NK-92 (cell line): ENCODE measurements around the gene C22orf31.
"Not testable (repeated sequence)": the region's sequence is repeated elsewhere in the genome, so short reads cannot be mapped to it uniquely, and the experiment has no call there.

Experiments used
- DNase-seq: peaks from one replicate; lab custom pipeline; 2025; ENCODE audit not compliant: unreplicated experiment; lab: John Stamatoyannopoulos, UW

Gene C22orf31

DNA sequence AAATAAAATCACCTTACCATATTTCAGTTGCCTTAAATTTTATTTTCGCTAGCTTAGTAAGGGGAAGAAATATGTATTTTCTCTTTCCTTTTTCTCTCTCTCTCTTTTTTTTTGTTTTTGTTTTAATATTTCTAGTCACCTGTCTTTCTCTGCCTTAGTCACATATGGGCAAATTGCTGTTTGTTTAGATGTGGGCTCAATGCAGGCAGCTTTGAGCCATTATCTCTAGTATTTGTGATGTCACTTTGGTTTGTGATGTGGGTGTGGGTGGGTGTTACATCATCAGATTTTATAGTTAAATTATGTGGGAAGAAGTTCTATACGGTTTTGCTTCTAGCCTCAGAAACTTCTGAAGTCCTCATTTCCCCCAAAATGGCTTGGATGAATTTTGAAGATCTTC lies at the start of gene C22orf31:
TSS of gene C22orf31 (minus strand) at position 59 of the 400 bp plus-strand sequence. CDS start at position 20, 39 bp downstream.
- DNase-seq: no peak

DNA sequence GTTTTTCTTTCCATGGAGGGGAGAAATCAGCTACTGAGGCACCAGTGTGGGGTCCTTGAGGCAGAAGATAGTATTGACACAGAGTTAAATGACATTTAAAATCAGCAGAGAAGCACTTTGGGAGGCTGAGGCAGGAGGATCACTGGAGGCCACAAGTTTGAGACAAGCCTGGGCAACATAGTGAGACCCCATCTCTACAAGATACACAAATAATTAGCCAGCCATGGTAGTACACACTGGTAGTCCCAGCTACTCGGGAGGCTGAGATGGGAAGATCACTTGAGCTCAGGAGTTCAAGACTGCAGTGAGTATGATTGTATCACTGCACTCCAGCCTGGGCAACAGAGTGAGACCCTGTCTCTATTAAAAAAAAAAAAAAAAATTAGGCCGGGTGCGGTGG lies 49.3 kb upstream of the C22orf31 start:
- DNase-seq: no peak

DNA sequence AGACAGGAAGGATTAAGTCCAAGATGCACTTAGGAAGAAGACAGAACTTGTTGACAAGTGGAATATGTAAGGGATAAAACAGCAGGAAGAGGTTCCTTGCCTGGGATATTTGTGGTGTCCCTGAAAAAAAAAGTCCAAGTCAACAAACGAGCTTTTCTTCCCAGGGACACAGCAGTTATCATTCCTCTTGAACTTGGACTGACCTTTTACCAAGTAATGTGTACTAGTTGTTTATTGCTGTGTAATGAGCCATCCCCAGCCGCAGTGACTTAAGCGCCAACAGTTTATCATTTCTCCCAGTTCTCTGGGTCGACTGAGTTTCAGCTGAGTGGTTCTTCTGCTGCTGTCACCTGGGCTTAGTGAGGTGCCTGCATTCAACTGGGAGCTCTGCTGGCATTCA lies 48.2 kb upstream of the C22orf31 start:
- DNase-seq: no peak

DNA sequence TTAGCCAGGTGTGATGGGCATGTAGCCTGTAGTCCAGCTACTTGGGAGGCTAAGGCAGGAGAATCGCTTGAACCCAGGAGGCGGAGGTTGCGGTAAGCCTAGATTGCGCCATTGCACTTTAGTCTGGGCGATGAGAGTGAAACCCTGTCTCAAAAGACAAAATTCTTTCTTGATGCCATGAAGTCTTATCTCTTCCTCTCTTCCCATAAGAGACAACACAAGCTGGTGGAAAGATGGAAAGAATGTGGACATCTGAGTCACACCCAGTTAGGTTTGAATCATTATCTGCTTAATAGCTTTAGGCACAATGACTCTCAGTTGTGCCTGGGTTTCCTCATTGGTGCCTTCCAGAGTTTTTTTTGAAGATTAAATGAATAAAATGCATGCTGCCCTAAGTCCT lies 46.5 kb upstream of the C22orf31 start:
- DNase-seq: no peak

DNA sequence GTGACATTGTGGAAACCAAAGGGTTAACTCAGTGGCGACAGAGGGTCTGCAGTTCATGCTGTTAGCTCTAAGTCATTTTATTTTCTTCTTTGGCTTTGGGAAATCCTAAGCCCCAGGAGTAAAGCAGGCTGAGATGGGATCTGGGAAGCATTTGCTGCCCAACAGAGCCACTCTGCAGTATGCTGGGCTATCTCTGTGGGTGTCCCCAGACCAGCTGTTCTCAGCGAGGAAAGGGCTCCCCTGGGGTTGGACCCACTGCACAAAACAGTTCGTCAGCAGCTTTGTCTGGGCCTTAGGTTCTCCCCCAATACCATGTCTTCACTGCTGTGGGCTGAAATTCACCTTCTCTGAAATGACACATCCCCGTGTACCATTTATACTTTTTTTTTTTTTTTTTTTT lies 45.2 kb upstream of the C22orf31 start:
- DNase-seq: no peak

DNA sequence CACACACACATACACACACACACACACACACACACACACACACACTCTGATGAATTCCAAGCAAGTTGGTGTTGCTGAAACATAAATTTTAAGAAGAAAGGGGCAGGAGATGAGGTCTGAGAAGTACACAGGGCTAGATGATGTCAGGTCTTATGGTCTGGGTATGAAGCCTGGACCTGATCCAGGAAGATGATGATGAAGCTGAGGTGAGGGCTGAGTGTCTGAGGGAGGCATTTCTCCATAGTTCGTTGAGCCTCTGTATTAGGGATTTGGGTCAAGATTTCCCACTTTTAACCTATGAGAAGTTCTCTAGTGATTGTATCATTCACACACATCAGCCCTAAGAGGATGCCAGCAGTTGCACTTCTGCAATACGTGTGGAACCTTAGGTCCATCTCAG lies 43.8 kb upstream of the C22orf31 start:
- no peak for DNase-seq

DNA sequence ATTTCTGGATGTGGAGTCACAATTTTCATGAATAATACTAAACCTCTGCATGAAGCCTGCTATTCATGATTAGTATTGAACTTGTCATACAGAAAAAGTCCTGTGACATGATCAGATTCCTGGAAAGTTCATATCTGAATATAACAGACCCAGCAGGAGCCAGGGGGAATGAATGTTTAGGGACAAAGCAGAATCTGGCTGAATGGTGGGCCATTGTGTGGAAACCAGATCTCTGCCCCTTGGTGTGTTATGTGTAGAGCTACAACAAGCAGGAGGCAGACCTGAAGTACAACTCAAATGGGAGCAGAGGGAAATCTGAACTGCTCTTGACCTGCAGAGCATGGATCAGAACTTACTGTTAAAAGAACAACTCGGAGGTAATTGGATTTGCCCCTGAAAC lies 41.5 kb upstream of the C22orf31 start:
- DNase-seq: no peak

DNA sequence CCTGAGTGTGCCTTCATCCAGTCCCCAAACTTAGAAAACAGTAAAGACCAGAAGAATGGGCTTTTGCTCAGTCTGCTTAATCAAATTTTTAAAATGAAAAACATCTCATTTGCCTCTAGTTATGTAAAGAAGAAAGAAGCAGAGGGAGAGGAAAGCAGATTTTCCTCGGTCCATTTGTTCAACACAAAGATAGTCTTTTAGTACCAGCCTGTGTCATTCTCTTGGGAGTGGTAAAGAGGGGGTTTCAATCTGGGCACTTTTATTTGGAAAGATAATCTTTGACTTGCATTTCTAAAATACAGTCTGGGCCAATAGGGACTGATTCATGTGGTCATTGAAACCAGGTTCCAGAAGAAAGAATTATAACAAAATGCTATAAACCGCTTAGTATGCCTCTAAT lies 40.7 kb upstream of the C22orf31 start:
- DNase-seq: no peak

DNA sequence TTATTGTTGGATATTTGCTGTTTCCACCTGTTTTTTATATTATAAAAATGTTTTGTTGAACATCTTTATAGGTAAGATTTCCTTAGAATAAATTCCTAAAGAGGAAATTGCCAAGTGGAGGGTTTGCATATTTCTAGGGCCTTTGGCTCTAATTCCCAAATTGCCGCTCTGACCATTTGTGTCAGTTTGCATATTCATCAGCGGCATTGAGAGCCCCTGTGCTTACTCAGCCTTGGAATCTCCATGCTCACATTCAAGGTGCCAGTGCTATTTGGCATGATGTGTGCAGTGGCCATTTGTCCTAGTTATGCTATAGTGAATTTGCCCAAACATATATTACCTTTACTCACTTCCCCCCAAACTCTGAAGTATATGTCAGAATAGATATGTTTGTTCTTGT lies 36.7 kb upstream of the C22orf31 start:
- DNase-seq: no peak

DNA sequence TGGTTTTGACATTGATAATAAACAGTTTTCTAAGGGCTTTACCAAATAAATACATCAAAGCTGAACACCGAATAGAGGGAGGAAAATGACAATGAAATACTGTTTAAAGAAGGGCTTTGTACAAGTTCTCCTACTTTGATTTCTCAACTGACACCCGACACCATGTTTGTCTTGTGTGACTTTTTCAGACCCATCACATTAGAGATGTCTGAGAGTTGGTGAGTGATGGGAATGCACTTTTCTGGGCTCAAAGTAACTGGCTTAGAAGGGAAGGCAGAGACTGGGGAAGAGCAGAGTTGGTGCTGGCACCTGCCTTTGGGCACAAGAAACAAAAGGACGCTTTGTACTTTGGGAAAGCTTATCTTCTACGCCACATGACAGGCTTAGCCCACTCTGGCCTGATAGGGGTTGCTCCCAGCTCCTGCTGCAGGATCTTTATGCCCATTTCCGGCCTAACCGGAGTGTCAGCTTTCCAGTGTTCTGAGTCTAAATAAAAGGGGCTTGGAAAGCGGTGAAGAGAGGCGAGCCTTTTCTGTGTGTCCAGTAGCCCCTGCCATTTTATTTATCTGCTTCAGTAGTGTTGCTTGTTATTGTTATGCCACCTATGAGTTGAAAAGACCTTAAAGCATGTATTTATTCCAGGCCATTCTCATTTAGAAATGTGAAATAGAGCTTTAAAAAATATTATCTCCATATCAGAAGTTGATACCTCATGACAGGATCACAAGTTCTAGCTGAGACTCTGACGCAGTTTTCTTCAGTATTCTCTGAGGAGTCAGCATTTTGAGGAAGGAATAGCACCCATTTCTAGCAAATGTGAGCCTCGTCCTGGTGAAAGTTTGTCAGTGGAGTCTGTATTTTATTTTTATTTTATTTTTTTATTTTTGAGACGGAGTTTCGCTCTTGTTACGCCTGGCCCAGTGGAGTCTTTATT lies 35.4 kb upstream of the C22orf31 start:
- no peak for DNase-seq

DNA sequence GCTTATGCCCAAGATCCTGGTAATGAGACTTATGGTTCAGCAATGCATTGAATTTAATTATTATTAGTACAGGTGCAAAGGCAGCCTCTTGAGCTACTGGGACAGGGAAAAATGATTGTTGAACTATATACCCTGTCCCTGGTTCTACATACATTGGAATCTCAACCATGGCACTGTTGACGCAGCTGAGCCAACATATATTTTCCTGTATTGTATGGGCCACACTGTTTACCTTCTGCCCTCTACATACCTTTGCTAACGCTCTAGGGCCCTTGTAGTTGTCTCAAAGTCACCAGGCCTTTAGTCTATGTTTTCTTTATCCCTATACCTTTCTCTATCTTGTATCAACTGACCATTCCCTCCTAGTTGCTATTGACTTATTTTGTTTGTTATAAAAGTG lies 33.8 kb upstream of the C22orf31 start:
- DNase-seq: no peak

DNA sequence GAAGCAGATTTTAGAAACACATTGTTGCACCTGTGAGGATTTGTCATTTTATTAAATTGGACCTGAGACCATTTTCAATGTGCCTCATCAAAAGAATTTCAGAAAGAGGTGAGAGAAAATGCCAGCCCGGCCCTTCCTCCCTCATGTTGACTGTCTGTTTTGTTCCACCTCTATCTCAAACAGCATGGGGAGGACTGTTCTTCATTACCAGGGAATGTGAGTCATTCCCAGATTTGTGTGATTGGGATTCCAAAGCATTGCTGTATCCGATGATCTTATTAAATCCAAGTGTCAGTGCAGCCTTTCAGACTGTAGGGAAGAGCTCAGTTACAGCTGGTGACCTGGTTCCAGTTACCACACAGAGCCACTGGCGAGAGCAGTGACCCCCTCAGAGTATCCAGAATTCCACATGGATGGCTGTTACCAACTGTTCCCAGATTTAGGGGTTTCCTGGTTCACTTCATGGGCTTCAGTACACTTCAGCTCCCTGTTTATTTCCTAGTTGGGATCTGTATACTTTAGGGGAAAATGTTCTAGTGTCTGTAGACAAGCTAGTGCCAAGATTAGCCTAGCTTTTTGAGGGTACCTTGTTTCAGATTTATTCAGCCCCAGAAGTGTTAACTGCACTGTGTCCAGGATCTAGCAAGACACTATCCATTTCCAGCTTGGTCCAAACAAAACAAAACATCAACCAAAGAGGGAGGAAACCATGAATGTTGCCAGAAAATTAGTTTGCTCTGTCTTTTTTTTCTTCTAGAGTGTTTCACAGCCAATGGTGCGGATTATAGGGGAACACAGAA lies 32.1 kb upstream of the C22orf31 start:
- DNase-seq: no peak

DNA sequence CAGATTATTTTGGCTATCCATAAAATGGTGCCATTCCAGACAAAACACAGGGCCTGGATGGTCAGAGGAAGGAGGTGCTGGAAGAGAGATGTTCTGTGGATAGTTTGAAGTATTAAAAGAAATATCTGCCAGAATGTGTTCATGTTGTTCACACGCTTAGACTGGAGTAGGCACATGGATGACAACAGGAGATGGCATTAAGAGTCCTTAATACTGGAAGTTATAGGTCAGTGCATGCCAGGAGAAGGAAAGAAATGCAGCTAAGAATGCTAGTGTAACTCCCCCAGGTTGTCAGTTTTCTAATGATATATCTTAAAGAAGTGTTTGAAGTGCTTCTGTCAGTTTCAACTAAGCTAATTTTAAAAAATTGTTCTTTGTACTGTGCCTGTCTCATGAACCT lies 31.4 kb upstream of the C22orf31 start:
- no peak for DNase-seq

DNA sequence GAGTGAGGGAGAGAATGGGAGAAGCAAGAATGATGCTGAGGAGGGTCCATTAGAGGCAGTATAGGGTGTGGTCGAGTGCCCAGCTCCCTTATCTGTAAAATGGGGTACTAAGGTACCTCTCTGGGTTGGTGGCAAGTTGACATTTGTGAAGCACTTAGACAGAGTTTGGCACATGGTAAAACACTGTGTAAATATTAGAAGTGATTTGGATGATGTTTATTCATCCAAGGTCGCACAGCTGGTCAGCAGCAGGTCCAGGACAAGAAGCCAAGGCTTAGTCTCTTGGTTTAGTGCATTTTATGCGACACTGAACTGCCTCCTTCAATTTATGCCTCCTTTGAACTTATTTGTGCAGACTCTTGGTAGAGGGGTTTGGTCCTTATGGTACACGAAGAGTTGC lies 30.6 kb upstream of the C22orf31 start:
- no peak for DNase-seq

DNA sequence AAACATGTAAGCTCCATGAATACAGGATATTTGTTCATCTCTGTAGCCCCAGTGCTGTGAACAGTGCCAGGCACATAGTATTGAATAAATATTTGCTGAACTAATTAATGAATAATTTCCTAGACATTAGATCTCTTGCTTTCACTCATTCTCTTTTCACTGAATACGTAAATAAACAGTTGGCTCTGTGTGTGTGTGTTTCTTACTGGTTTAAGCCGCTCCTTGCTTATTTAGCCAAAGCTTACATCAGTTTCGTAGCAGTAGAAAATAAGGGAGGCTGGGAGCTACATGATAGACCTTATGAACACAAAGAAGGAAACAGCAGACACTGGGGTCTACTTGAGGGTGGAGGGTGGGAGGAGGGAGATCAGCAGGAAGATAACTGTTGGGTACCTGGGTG lies 28.4 kb upstream of the C22orf31 start:
- DNase-seq: no peak

DNA sequence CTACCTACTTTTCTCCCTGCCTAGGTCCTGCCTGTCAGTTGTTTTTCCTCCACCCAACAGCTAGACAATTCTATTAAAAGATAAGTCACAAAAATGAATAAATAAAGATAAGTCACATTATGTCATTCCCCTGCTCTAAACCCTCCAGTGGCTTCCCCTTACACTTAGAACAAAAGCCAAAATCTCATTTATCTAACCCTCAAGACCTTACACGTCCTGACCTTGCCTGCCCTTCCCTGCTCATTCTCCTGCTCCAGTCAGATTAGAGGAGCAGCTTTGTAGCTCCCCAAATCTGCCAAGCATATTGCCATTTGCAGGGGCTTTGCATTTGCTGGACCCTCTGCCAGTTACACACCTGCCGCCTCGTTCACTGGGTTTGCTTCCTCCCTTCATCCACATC lies 27.9 kb upstream of the C22orf31 start:
- no peak for DNase-seq

DNA sequence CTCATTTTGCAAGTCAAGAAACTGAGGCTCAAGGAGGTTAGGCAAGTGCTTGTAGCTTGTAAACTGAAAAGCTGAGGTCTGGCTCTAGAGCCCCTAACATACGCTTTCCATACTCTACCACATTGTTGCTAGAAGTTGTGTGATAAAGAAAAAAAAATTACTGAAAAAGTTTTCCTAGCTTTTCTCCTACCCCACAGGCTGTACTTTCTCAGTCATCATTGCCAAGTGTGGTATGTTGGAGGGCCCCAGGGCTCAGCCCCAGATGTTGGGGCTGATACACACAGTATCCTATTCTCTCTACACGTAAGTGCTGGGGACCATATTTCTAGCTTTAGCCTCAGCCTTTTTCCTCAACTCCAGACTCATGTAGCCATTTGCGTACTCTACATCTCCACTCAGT lies 27.2 kb upstream of the C22orf31 start:
- no peak for DNase-seq

DNA sequence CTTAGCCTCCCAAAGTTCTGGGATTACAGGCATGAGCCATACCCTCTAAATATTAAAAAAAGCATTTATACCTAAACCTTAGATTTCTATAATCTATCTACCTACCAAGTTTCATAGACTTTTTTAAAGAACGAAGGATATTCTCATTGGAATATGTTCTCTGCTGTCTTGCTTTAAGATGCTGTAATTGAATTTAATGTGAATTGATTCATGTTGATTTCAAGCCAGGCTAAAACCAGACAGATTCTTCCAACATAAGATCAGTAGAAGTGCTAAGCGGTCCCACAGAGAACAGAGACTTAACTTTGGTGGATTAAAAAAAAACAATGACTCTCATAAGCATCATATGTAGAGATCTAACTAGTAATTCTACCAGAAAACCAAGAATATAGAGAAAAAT lies 25.4 kb upstream of the C22orf31 start:
- no peak for DNase-seq

DNA sequence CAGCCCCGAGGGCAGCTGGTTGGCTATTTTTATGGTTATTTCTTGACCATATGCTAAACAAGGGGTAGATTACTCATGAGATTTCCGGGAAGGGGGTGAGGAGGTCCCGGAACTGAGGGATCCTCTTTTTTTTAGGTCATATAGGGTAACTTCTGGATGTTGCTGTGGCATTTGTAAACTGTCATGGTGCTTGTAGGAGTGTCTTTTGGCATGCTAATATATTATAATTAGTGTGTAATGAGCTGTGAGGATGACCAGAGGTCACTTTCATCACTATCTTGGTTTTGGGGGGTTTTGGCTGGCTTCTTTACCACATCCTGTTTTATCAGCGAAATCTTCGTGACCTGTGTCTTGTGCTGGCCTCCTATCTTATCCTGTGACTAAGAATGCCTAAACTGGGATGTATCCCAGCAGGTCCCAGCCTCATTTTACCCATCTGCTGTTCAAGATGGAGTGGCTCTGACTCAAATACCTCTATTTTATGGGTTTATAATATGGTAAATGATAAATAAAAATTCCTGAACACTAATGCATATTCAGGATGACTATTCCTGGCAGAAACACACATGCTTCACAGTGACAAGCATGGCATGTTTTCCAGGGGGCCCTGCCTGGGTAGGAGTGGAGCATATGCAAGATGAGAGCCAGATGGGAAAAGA lies 22.4 kb upstream of the C22orf31 start:
- no peak for DNase-seq

DNA sequence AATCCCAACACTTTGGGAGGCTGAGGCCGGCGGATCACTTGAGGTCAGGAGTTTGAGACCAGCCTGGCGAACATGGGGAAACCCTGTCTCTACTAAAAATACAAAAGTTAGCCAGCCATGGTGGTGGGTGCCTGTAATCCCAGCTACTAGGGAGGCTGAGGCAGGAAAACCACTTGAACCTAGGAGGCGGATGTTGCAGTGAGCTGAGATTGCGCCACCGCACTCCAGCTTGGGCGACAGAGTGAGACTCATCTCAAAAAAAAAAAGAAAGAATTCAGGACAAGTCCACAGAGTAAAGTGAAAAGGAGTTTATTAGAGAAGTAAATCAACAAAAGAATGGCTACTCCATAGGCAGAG lies 21.9 kb upstream of the C22orf31 start:
- DNase-seq: not testable (repeated sequence)

DNA sequence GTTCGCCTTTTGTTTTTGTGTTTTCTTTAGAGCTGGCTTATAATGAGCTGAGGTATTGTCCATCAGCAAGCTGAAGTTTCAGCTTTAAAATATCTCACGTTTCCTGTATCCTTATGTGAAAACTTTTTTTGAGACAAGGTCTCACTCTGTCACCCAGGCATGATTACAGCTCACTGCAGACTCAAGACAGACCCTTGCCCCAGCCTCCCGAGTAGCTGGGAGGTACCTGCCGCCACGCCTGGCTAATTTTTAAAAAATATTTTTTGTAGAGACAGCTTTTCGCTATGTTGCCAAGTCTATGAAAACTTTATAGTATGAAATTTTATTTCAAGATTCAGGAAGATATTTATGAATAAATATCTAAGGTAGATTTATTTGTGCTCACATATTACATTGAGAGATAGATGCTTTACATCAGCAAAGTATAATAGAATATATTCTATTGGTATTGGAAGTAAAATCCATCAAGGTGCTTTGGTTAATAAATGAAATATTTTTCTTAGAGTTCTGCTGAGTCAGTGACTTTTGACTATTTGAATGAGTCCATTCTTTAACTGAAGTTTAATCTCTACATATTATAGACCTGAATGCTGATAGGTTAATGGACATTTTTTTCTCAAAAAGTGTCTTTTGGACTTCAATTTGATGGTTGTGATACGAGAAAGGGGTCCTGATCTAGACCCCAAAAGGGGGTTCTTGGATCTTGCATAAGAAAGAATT lies 21.4 kb upstream of the C22orf31 start:
- no peak for DNase-seq
